ENCODE data around the gene MS4A5.
A peak's percentile ranks its signal among the peaks of the same experiment; 100 is the strongest.

Gene MS4A5

DNA sequence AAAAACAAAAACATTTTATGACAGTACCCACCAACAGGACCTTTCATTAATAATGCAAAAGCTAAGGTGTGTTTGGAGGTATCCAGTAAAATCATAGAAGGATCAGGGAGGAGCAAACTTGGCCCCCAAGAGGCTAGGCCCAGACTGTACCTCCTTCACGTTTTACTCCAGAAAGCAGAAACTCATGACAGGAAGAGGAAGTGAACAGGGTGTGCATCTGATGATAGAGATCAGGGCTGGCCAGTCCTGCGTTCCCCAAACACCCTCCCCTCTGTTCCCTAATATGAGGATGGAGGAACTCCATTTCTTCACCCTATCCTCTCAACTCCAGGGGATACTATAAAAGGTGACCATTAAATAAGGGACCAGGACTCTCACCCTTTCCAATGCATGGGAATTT, 53.0 kb downstream of the MS4A5 start:
- no peak overlapping the region for H3K4me3 ChIP-seq (ENCODE audit: low read depth, low read length)
- no peak for DNase-seq
- TF ChIP-seq, protein P1, sequence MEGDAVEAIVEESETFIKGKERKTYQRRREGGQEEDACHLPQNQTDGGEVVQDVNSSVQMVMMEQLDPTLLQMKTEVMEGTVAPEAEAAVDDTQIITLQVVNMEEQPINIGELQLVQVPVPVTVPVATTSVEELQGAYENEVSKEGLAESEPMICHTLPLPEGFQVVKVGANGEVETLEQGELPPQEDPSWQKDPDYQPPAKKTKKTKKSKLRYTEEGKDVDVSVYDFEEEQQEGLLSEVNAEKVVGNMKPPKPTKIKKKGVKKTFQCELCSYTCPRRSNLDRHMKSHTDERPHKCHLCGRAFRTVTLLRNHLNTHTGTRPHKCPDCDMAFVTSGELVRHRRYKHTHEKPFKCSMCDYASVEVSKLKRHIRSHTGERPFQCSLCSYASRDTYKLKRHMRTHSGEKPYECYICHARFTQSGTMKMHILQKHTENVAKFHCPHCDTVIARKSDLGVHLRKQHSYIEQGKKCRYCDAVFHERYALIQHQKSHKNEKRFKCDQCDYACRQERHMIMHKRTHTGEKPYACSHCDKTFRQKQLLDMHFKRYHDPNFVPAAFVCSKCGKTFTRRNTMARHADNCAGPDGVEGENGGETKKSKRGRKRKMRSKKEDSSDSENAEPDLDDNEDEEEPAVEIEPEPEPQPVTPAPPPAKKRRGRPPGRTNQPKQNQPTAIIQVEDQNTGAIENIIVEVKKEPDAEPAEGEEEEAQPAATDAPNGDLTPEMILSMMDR (IDR thresholded peaks at IDR 0.05; ENCODE audit: low read depth, low read length, missing control alignments), result no peak
- no peaks in the 10 kb centered on the region for H3K27me3 ChIP-seq (replicated peaks)
- H3K27ac ChIP-seq, result no peak overlapping the region
- H3K36me3 ChIP-seq (replicated peaks), result no peaks in the 10 kb centered on the region
- in situ Hi-C loops (cut with HindIII; ENCODE audit: low pct_ligation_motif_present, low sequenced_read_pairs), result no loop called here

DNA sequence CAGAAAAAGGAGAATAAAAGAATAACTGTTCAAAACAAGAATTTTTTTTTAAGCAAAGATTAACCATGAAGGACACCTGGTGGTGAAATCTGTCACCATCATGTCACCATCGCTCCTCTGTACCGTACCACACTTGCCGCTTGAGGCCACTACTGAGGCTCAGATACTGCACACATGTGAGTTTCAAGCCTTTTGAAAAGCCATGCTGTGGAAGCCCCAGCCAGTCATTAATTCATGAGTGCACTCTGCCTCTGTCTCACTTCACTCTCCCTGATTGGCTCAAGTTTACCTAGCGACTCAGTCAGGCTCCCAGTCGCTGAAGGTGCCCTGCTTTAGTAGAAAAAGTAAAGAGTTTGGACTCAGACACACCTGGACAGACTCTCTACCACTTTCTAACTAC, 56.6 kb downstream of the MS4A5 start:
- in situ Hi-C loops (cut with HindIII; ENCODE audit: low pct_ligation_motif_present, low sequenced_read_pairs), result no loop called here
- TF ChIP-seq, protein P1 (IDR thresholded peaks at IDR 0.05; ENCODE audit: low read depth, low read length, missing control alignments), result peak; percentile 20
- DNase-seq, result no peak
- Histone ChIP-seq H3K36me3 (replicated peaks) (no peaks in the 10 kb centered on the region), H3K4me3 (ENCODE audit: low read depth, low read length) (no peak overlapping the region), H3K27me3 (replicated peaks) (no peaks in the 10 kb centered on the region), H3K27ac (no peak overlapping the region)

DNA sequence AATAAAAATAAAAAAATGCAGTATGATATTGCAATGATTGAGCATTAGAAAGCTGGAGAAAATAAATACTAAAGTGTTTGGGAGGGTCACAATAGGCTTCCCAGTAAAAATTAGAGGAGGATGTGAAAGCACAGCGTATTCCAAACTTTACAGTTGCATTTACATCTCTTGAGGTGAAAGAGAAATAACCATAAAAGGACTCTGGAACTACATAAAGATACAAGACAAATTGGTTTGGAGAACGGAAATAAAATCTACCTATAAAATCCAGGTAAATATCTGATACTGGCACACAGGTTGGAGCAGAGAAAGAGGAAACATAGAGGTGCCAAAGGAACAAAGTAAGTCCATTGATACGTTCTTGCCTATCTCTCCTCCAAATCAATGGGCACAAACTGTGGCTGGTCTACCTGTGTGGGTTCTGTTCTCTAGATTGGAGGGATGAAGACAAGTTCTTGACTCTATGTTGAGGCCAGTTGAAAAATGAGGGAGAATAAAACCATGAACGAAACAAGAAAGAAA, 63.2 kb downstream of the MS4A5 start, which contains the start of gene MS4A12:
Gene MS4A12, plus strand, starts transcription at position 291 of the 522 bp plus-strand sequence. CDS start 4,541 bp downstream, outside the sequence.
- in situ Hi-C loops (cut with HindIII; ENCODE audit: low pct_ligation_motif_present, low sequenced_read_pairs), result no loop called here

DNA sequence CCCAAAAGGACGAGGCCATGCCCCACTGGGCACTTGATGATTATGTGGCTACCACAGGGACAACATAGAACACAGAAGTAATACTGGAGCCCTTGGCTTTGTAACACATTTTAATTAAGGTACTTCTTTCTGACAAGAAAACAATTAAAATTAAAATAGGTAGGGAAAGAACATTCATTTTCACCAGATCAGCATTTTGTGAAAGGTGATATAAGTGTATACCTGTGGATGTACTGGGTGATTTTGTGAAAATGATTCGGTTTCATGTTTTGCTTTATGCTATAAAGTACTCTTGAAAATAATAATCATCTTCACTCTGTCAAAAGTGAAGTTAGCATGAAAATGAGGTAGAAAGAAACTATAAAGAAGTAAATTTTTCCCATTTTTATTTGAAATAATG, 64.1 kb downstream of the MS4A5 start:
- in situ Hi-C loops (cut with HindIII; ENCODE audit: low pct_ligation_motif_present, low sequenced_read_pairs), result no loop called here
- TF ChIP-seq, protein P1 (IDR thresholded peaks at IDR 0.05; ENCODE audit: low read depth, low read length, missing control alignments), result no peak
- no peaks in the 10 kb centered on the region for H3K36me3 ChIP-seq (replicated peaks)
- H3K27me3 ChIP-seq (replicated peaks), result no peaks in the 10 kb centered on the region
- no peak overlapping the region for H3K27ac ChIP-seq
- H3K4me3 ChIP-seq (ENCODE audit: low read depth, low read length), result no peak overlapping the region
- DNase-seq, result no peak

More for the DNA sequence above, 63.2 kb downstream of the MS4A5 start, which contains the start of gene MS4A12:
- no peak for DNase-seq
- no peak within 1 kb of the TSS for H3K4me3 ChIP-seq (ENCODE audit: low read depth, low read length)
- H3K27ac ChIP-seq, result no peak within 1 kb of the TSS
- no peaks in the 10 kb centered on the region for H3K36me3 ChIP-seq (replicated peaks)
- TF ChIP-seq, protein P1 (IDR thresholded peaks at IDR 0.05; ENCODE audit: low read depth, low read length, missing control alignments), result no peak
- H3K27me3 ChIP-seq (replicated peaks), result no peaks in the 10 kb centered on the region

Measured in brain microvascular endothelial cell (primary cell).